Smooth muscle cell (in vitro differentiated cells): ENCODE measurements around the gene OTOG. TPM values are rescaled to one million over a fixed set of nuclear protein-coding genes. Genes with fewer than 3 reads are reported as not detected.

Source experiments
- DNase-seq: peaks from one replicate; lab custom pipeline; 2025; ENCODE audit not compliant: unreplicated experiment; lab: John Stamatoyannopoulos, UW
- H2AFZ ChIP-seq: fragments of 200-600 bp; sonication (generic); 2 replicates; pipeline ENCODE4 v1.6.0; 2016; ENCODE audit warnings: antibody characterized with exemption, low read depth, mild to moderate bottlenecking
- H3F3A ChIP-seq: fragments of 200-600 bp; sonication (generic); 2 replicates; pipeline ENCODE4 v1.6.0; 2017; ENCODE audit warnings: antibody characterized with exemption, low read depth
- H3K27ac ChIP-seq: fragments of 200-600 bp; sonication (generic); 2 replicates; pipeline ENCODE4 v1.5.1; 2016; ENCODE audit warnings: low read depth, mild to moderate bottlenecking
- H3K27me3 ChIP-seq: fragments of 200-600 bp; sonication (generic); 2 replicates; pipeline ENCODE4 v1.6.1; 2016; ENCODE audit warnings: low read depth, mild to moderate bottlenecking
- H3K36me3 ChIP-seq: fragments of 200-600 bp; sonication (generic); 2 replicates; pipeline ENCODE4 v1.5.1; 2016; ENCODE audit warnings: low read depth
- H3K4me1 ChIP-seq: fragments of 200-600 bp; sonication (generic); 2 replicates; pipeline ENCODE4 v1.5.1; 2016; ENCODE audit warnings: low read depth
- H3K4me2 ChIP-seq: fragments of 200-600 bp; sonication (generic); 2 replicates; pipeline ENCODE4 v1.6.0; 2016; ENCODE audit warnings: mild to moderate bottlenecking
- H3K4me3 ChIP-seq: fragments of 200-600 bp; sonication (generic); 2 replicates; pipeline ENCODE4 v1.5.1; 2016; ENCODE audit warnings: mild to moderate bottlenecking
- H3K79me2 ChIP-seq: fragments of 200-600 bp; sonication (generic); 2 replicates; pipeline ENCODE4 v1.6.0; 2016; ENCODE audit warnings: low read depth, mild to moderate bottlenecking
- H3K9ac ChIP-seq: fragments of 200-600 bp; sonication (generic); 2 replicates; pipeline ENCODE4 v1.6.0; 2016; ENCODE audit warnings: low read depth
- H3K9me3 ChIP-seq: fragments of 200-600 bp; sonication (generic); replicated peaks from 2 replicates; pipeline ENCODE4 v1.5.1; 2016; ENCODE audit warnings: low read depth
- H4K20me1 ChIP-seq: fragments of 200-600 bp; sonication (generic); 2 replicates; pipeline ENCODE4 v1.6.0; 2016; ENCODE audit warnings: low read depth
- CTCF ChIP-seq: fragments of 200-600 bp; sonication (generic); IDR thresholded peaks from 2 replicates; pipeline ENCODE4 v1.5.1; 2017; ENCODE audit warnings: borderline replicate concordance, mild to moderate bottlenecking, antibody characterized with exemption; ENCODE audit not compliant: insufficient read depth, poor library complexity, severe bottlenecking
- WGBS: methylation state at CpG from one replicate; pipeline ENCODE4 v1.1.7; 2016; ENCODE audit warnings: low lambda C conversion rate; 5-methylcytosine and 5-hydroxymethylcytosine counted together
- polyA plus RNA-seq: library from polyadenylated mRNA; unstranded; fragments of >200 nt; fragmentation: Nextera tagmentation; extraction: Ambion mirVana; gene quantifications from 2 replicates; pipeline ENCODE4 v1.2.1, GENCODE V29; 2016
- total RNA-seq: library from RNA; depleted of rRNA; stranded (reverse); fragments of >200 nt; gene quantifications from 2 replicates; pipeline ENCODE4 v1.2.3, GENCODE V29; 2014

OTOG gene
- total and polyA plus RNA-seq, 2 experiments from 2014 or later = not detected

DNA sequence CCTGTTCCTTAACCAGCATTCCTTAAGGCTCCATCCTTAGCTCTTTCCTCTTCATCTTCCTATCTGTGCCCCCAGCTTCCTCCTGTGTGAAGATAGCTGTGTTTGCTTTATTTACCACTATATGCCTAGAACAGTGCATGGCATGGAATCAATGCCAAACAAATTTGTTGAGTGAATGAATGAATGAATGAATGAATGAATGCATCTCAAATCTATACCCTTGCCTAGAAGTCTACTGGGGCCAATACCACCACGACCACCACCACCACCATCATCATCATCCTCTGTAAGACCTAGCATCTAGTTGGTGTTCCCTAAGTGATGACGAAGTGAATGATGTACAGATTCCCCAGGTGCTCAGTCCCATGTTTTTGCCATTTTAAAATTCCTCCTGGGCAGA lies 819 bp upstream of the OTOG start:
- no peak for TF ChIP-seq CTCF
- H3K79me2 ChIP-seq = no peaks in the 10 kb centered on the region
- no peaks in the 10 kb centered on the region for H3F3A ChIP-seq
- no peak overlapping the region for H3K27ac ChIP-seq
- no peaks in the 10 kb centered on the region for H4K20me1 ChIP-seq
- 91% methylated on average over 2 of the region's 2 CpGs for WGBS
- no peak for DNase-seq
- H3K9me3 ChIP-seq = no peaks in the 10 kb centered on the region
- no peak overlapping the region for H3K4me2 ChIP-seq
- H3K4me3 ChIP-seq = no peak overlapping the region
- H3K4me1 ChIP-seq = no peaks in the 10 kb centered on the region
- H3K36me3 ChIP-seq = no peaks in the 10 kb centered on the region
- H3K27me3 ChIP-seq = peaks cover 59% of the 10 kb centered on the region
- H2AFZ ChIP-seq = no peak overlapping the region
- H3K9ac ChIP-seq = no peak overlapping the region

DNA sequence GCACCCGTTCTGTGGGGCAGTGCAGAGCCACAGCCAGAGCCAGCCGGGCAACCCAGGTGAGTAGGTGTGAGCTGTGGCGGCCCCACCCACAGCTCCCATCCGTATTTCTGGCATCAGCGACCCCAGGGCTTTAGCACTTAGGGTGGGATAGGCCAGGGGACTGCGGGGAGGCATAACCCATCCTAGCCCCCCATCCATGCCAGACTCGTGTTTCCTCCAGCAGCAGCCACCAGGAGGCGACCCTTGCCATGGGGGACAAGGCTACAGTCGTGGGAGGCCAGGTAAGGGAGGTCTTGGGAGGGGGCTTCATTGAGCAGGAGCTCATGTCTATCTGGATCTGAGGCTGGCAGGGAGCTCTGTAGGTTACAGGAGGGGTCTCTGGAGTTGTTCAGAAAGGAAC lies 873 bp downstream of the OTOG start:
- Histone ChIP-seq H3K4me1 (no peaks in the 10 kb centered on the region), H3K36me3 (no peaks in the 10 kb centered on the region), H3K9me3 (no peaks in the 10 kb centered on the region), H3K27ac (no peak overlapping the region), H2AFZ (no peak overlapping the region), H4K20me1 (no peaks in the 10 kb centered on the region), H3K27me3 (peaks cover 48% of the 10 kb centered on the region), H3K4me3 (no peak overlapping the region), H3K9ac (no peak overlapping the region), H3F3A (no peaks in the 10 kb centered on the region), H3K79me2 (no peaks in the 10 kb centered on the region), H3K4me2 (no peak overlapping the region)
- TF ChIP-seq CTCF = no peak
- no peak for DNase-seq
- WGBS = 59% methylated on average over 9 of the region's 9 CpGs

DNA sequence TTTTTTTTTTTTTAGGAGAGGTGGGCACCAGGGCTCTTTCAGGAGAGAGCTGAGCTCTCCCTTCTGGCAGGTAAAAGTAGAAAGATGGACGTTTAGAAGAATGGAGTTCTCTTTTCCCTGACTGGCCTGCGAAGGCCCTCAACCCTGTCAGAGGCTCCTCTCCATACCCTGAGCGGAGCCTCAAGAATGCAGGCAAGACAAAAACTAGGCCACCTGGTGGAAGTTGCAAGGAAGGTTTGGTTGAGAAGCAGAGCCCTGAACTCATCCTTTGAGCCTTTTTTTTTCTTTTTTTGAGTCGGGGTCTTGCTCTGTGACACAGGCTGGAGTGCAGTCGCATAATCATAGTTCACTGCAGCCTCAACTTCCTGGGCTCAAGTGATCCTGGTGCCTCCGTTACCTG lies 1.4 kb downstream of the OTOG start:
- DNase-seq = no peak
- Histone ChIP-seq H3K4me1 (no peaks in the 10 kb centered on the region), H3K4me3 (no peak overlapping the region), H2AFZ (no peak overlapping the region), H3K9me3 (no peaks in the 10 kb centered on the region), H3K4me2 (no peak overlapping the region), H3K27ac (no peak overlapping the region), H4K20me1 (no peaks in the 10 kb centered on the region), H3F3A (no peaks in the 10 kb centered on the region), H3K79me2 (no peaks in the 10 kb centered on the region), H3K27me3 (peaks cover 43% of the 10 kb centered on the region), H3K36me3 (no peaks in the 10 kb centered on the region), H3K9ac (no peak overlapping the region)
- WGBS = 58% methylated on average over 6 of the region's 6 CpGs
- peak; percentile 3 for TF ChIP-seq CTCF
